C4-2B (cell line): ENCODE results near the gene SLC9B1.
A peak's percentile ranks its signal among the peaks of the same experiment; 100 is the strongest.

Source experiments
- H3K27ac ChIP-seq: fragments of 450-650 bp; 2 replicates; pipeline ENCODE4 v1.5.1; 2017
- ZFX ChIP-seq: fragments of 450-650 bp; IDR thresholded peaks from 2 replicates; pipeline ENCODE4 v1.6.1; 2017
- TF ChIP-seq, protein P1 (sequence below): fragments of 450-650 bp; conservative IDR thresholded peaks from 2 replicates; pipeline ENCODE4 v1.5.1; 2017; ENCODE audit warnings: mild to moderate bottlenecking

Gene SLC9B1, protein sequence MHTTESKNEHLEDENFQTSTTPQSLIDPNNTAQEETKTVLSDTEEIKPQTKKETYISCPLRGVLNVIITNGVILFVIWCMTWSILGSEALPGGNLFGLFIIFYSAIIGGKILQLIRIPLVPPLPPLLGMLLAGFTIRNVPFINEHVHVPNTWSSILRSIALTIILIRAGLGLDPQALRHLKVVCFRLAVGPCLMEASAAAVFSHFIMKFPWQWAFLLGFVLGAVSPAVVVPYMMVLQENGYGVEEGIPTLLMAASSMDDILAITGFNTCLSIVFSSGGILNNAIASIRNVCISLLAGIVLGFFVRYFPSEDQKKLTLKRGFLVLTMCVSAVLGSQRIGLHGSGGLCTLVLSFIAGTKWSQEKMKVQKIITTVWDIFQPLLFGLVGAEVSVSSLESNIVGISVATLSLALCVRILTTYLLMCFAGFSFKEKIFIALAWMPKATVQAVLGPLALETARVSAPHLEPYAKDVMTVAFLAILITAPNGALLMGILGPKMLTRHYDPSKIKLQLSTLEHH

DNA sequence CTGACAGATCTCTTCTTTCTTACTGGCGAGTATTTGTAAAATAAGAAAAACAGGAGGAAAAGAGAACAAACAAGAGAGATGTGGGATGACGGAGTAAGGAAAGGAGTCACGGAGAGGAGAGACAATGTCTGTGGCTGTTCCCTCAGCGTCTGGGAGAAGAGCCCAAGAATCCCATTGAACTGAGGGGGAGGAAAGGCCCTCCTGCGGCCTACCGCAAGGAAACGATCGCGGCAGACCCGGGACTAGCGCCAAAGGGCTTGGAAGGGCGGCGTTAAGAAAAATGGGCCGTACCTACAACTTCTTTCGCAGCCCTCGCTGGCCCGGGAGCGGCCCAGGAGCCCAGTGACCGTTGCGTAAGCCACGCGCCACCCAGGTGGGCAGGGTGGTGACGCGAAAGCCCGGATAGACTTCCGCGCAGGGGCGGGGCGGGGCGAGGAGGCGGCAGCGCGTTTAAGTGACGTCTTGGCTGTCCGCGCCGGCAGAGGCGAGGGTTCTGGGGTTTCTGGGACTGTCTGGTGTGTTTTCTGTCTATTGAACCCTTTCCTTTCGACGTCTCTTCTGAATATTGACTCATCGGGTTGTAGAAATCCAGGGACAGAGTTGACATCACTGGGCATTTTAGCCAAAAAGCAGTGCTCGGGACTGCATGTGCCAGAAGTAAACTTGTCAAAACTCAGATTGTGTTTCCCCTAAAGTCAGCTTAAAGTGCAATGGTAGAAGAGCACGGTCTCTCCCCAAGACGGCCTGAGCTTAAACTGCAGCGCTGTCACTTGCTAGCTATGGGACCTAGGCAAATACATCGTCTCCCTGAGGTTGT lies at the start of gene SLC9B1:
TSS of gene SLC9B1 (minus strand) at position 398 of the 817 bp plus-strand sequence. CDS start 27,994 bp downstream, outside the sequence.
- TF ChIP-seq, protein P1, sequence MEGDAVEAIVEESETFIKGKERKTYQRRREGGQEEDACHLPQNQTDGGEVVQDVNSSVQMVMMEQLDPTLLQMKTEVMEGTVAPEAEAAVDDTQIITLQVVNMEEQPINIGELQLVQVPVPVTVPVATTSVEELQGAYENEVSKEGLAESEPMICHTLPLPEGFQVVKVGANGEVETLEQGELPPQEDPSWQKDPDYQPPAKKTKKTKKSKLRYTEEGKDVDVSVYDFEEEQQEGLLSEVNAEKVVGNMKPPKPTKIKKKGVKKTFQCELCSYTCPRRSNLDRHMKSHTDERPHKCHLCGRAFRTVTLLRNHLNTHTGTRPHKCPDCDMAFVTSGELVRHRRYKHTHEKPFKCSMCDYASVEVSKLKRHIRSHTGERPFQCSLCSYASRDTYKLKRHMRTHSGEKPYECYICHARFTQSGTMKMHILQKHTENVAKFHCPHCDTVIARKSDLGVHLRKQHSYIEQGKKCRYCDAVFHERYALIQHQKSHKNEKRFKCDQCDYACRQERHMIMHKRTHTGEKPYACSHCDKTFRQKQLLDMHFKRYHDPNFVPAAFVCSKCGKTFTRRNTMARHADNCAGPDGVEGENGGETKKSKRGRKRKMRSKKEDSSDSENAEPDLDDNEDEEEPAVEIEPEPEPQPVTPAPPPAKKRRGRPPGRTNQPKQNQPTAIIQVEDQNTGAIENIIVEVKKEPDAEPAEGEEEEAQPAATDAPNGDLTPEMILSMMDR = no peak
- peak; percentile 20; the same call in 1 of the 2 replicates for TF ChIP-seq ZFX
- H3K27ac ChIP-seq = peak within 1 kb of the TSS; percentile 69

DNA sequence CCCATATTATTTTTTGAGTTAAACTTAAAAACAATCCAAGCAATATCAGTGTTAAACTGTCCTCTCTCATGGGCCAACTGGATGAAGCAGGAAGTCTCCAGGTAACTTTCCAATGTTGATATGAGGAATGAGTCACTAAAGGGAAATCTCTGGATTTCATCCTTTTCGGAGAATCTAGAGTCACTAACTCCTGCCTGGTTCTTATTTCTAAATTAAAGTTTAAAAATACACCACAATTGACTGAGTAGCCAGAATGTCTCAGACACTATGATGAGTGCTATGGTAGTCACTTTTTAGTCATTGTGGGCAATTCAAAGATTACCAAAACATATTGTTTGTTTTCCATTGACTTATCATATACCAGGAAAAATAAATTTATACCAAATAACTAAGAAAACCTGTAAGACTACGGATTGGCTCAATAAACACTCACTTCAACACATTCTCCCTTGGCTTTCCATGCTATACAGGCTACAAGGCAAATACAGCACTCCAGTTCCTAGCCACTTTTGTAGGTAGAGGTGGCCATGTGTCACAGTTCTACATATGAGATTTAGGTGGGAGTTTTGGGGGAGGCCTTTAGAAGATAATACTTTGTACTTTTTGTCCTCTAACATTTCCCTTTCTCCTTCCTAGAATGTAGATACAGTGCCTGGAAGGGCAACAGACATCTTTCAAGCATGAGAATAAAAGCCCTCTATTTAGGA lies 48.5 kb upstream of the SLC9B1 start:
- TF ChIP-seq, protein P1 = no peak
- TF ChIP-seq ZFX = no peak
- H3K27ac ChIP-seq = no peak overlapping the region

DNA sequence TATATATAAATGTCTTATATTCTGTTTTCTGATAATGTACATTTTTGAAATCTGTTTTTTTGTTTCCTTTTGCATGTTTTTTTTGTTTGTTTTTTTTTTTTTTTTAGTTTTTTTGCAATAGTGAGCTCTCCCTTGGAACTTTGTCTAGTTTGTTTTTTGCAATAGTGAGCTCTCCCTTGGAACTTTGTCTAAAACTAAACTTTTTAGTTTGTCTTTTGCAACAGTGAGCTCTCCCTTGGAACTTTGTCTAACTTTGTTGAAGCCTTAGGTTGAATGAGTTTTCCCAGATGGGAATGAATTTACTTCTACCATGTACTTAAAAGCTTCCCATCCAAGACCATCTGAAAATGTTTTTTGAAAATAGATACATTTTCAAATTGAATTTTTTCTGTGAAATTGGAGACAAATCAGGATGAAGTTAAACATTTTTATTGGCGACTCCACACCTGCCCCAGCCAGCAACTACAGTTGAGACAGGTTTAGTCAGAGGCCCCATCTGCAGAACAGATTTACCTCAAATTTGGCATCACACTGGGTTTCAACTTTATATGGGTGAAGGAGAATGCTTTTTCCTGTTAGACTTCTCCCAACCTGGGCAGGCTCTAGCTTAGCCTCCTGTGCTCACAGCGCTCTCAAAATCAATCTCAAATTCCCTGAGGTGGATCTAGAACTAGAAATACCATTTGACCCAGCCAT lies 41.1 kb upstream of the SLC9B1 start:
- H3K27ac ChIP-seq = no peak overlapping the region
- TF ChIP-seq, protein P1 = no peak
- no peak for TF ChIP-seq ZFX

DNA sequence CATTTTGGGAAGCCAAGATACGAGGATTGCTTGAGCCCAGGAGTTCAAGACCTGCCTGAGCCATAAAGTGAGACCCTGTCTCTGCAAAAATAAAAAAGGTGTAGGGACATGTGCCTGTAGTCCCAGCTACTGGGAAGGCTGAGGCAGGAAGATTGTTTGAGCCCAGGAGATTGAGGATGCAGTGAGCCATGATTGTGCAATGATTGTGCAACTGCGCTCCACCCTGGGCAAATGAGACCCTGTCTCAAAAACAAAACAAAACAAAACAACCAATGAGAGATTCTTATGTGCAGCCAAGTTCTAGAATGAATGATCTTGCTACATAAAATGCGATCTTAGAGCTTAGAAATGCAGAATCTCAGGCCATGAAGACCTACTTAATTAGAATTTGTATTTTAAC lies 34.5 kb upstream of the SLC9B1 start:
- no peak overlapping the region for H3K27ac ChIP-seq

DNA sequence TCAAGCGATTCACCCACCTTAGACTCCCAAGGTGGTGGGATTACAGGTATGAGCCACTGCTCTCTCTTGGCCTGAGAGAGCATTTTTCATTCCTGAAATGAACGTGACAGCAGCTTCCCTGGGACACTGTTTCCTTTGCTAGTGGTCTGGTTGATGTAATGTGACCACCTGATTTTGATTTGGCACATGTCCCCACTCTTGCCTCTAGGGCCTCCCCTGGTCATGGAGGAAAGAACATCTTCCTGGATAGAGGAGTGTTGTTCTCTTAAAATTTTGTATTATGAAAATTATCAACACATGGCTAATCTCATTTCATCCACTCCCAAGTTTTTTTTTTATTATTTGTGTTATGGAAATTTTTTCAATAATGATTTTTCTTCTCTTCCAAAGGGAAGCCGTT lies 33.3 kb upstream of the SLC9B1 start:
- TF ChIP-seq, protein P1 = no peak
- no peak for TF ChIP-seq ZFX
- no peak overlapping the region for H3K27ac ChIP-seq

More for the DNA sequence above, 34.5 kb upstream of the SLC9B1 start:
- TF ChIP-seq, protein P1 = no peak
- no peak for TF ChIP-seq ZFX

DNA sequence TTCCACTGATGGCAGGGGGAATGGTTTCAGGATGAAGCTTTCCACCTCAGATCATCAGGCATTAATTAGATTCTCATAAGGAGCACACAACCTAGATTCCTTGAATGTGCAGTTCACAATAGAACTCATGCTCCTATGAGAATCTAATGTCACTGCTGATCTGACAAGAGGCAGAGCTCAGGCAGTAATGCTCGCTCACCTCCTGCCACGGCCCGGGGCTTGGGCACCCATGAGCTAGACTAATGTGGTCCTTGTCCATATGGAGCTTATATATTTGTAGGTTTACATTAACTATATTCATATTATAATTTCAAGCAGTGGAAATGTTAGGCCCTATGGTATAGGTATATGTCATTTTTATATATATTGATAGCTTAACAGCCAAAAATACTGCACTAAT lies 32.6 kb upstream of the SLC9B1 start:
- no peak overlapping the region for H3K27ac ChIP-seq
- no peak for TF ChIP-seq ZFX
- TF ChIP-seq, protein P1 = no peak
